Activated T-helper 9 cell treated with anti-CD3 and anti-CD28 coated beads, Interleukin-2, amount 50 U/mL, for 16 hours (primary cell): ENCODE results near the gene KBTBD6.
"Not testable (repeated sequence)": the region's sequence is repeated elsewhere in the genome, so short reads cannot be mapped to it uniquely, and the experiment has no call there.

Experiments used
- DNase-seq: peaks from one replicate; pipeline ENCODE4 v3.0.0-alpha.2; 2020; ENCODE audit warnings: low read depth

Gene KBTBD6, protein sequence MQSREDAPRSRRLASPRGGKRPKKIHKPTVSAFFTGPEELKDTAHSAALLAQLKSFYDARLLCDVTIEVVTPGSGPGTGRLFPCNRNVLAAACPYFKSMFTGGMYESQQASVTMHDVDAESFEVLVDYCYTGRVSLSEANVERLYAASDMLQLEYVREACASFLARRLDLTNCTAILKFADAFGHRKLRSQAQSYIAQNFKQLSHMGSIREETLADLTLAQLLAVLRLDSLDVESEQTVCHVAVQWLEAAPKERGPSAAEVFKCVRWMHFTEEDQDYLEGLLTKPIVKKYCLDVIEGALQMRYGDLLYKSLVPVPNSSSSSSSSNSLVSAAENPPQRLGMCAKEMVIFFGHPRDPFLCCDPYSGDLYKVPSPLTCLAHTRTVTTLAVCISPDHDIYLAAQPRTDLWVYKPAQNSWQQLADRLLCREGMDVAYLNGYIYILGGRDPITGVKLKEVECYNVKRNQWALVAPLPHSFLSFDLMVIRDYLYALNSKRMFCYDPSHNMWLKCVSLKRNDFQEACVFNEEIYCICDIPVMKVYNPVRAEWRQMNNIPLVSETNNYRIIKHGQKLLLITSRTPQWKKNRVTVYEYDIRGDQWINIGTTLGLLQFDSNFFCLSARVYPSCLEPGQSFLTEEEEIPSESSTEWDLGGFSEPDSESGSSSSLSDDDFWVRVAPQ

DNA sequence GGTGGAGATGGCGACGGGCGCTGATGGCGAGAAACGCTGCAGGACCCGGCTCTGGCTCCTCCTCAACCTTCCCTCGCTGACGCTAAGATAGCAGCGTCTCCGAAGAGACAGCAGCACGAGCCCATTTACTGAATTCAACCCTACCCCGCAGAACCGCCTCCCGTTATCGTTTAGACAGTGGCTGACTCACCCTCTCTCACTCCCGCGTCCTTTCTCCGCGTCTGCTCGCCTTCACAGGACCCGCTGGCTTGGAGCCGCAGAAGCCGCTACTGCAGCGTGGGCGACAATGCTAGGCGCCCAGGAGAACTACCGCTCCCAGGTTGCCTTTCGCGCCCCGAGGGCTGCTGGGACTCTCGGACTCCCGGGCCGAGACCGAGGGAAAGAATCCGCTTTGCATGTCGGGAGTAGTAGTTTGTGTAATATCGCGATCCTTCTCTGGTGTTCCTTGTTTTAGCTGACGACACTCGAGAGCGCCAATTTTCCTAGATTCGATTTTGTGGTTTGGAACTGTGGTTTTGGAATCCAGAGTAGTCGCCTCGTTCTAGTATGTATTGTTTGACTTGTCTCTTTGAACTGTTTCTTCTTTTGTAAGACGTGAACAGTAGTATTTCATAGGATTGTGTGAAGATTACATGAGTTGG, at the start of gene KBTBD6:
Gene KBTBD6 (minus strand): TSS at position 291 of the 641 bp plus-strand sequence. CDS start 291 bp downstream, outside the sequence.
- DNase-seq: peak; percentile 91

- no peak for DNase-seq
Observed at GRCh38 chr13:41182231-41182630, 49.6 kb upstream of the KBTBD6 start.

DNA sequence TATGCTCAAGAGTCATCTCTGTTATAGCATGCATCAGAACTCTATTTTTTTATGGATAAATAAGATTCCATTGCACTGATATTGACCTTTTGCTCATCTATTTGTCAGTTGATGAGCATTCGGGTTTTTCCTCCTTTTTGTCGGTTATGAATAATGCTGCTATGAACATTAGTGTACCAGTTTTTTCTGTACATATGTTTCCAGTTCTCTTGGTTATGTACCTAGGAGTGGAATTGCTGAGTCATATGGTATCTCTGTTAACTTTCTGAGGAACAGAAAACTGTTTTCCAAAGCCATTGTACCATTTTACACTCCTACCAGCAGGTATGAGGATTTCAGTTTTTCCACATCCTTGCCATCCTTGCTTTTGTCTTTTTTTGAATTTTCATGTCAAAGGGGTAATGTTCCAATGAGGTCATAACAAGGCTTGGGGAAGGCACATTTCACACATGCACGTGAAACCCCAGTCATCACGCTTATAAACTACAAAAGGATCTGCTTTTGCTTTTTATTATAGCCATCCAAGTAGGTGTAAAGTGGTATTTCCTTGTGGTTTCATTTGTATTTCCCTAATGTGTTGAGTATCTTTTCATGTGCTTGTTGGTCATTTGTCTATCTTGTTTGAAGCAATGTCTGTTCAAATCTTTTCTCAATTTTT, 47.1 kb upstream of the KBTBD6 start:
- no peak for DNase-seq

GRCh38 chr13:41178040-41178439, 45.4 kb upstream of the KBTBD6 start:
- no peak for DNase-seq

GRCh38 chr13:41177616-41178015, 45.0 kb upstream of the KBTBD6 start:
- no peak for DNase-seq

- not testable (repeated sequence) for DNase-seq
Observed at GRCh38 chr13:41175576-41175975, 43.0 kb upstream of the KBTBD6 start.

DNA sequence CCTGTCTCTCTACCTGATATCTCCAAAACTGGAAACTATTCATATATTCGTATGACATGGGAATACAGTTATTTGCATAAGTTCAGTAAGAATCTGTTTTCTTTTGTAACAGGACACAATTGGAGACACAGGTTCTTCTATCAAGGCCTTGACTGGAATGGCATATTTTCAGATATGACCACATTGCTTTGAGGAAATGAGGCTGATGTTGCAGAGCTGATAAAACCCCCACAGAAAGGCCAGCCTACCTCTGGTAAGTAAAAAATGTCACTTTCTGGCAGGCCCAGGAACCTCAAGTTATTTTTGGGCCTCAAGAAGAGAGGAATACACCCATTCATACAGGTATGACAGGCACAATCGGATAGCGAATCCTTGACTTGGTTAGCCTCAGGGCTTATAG, 29.5 kb upstream of the KBTBD6 start:
- no peak for DNase-seq

DNA sequence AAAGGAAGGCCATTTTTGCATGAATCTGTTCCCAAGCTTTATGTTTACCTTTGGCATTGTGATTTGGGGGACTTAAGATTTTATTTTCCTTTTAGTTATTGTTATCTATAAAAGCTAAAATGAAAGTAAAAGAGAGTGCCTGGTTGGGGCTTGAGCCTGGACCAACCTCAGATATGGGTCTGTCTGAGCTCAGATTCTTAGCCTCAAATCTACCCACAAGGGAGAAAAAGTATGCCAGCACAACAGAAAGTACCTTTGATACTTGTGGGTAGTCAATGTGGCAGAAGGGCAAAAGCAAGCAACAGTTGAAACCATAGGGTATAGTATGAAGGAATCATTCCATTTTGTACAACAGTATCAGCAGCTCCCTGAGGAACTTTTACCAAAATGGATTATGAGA, 26.6 kb upstream of the KBTBD6 start:
- DNase-seq: no peak

- no peak for DNase-seq
Observed at GRCh38 chr13:41157048-41157717, 24.6 kb upstream of the KBTBD6 start.

DNA sequence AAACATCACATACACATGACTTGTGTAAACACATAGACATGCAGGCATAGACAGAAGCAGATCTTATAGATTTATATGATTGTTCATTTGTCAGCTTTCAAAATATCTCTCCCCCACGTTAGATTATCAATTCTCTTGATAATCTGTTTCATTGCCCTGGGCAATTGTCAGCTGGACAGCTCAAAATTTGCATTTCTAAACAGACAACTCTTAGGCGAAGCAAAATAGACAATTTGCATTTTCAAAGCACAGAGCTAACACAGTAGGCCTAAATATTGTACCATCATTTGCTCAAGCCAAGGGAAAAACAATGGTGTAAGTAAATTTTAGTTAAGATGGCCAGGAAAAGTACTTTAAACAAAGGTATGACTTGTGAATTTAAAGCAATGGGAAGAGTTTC, 24.0 kb upstream of the KBTBD6 start:
- DNase-seq: no peak

- DNase-seq: no peak
Observed at GRCh38 chr13:41154042-41154441, 21.4 kb upstream of the KBTBD6 start.

DNA sequence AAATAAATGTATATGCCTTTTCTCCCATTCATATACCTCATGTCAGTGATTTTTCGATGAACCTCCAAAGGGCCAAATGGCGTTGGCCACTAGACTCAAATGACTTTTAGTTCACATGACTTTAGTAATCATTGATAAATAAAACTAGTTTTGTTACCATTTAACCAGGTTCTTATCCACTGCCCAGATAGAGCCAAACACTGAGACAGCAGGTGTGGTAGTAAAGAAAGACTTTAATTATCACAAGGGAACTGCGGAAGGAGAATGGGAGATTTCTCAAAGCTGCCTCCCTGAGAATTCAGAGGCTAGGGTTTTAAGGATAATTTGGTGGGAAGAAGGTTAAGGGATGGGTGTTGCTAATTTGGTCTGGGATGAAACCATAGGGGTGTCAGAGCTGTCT, 19.4 kb upstream of the KBTBD6 start:
- DNase-seq: no peak

DNA sequence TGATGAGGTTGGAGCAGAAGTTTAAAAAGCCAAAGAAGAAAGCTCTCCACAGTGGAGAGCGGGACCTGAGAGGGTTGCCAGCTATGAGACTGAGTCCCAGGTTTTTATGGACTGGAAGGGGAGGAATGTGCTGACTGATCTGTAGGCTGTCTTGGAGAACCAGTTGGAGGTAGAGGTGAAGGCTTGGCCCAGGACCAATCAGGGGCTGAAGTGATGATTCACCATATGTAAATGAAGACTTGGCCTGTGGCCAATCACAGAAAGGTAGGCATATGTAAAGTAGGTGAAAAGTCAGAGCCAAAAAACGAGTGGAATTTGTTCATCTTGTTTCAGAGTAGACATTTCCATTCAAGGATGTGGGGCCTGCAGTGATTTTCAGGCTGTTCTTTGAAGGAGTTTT, 17.5 kb upstream of the KBTBD6 start:
- DNase-seq: no peak

GRCh38 chr13:41148419-41149283, 16.0 kb upstream of the KBTBD6 start:
- DNase-seq: no peak

GRCh38 chr13:41145136-41145908, 12.7 kb upstream of the KBTBD6 start:
- no peak for DNase-seq

- no peak for DNase-seq
Observed at GRCh38 chr13:41144576-41144975, 12.0 kb upstream of the KBTBD6 start.

DNA sequence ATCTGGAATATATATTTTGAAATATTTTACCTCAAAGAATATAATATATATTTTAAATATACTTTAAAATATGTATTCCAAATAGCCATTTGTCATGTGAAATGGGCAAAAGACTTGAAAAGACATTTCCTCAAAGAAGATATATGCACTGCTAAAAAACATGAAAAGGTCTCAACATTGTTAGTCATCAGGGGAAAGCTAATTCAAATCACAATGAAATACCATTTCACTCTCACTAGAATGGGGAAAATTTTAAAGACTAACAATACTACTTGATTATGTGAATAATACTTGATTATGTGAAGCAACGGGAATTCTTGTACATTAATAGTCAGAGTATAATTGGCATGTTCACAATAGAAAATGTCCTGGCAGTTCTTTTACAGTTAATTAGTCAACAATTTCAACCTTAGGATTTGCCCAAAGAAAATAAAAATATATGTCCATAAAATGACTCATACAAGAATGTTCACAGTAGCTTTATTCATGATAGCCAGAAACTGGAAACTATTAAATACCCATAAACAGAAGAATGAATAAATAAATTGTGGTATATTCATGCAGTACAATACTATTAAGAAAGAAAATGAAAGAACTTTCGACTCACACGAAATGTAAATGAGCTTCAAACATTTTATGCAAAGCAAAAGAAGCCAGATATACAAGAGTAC, 6.8 kb upstream of the KBTBD6 start:
- no peak for DNase-seq

DNA sequence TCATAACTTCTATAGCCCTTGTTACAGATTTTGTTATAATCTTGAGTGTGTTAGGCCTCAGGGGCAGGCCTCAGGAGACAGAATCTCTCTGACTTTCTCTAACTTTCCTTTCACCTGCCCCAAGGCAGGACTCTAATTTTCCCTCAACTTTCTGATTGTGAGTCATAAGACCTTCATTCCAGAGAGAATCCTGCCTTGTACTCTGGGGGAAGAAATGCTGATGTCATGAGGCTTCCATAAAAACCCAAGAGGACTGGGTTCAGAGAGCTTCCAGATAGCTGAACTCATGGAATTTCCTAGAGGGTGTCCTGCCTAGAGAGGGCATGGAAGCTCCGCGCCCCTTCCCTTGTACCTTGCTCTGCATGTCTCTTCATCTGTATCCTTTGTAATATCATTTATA, 5.3 kb upstream of the KBTBD6 start:
- no peak for DNase-seq

DNA sequence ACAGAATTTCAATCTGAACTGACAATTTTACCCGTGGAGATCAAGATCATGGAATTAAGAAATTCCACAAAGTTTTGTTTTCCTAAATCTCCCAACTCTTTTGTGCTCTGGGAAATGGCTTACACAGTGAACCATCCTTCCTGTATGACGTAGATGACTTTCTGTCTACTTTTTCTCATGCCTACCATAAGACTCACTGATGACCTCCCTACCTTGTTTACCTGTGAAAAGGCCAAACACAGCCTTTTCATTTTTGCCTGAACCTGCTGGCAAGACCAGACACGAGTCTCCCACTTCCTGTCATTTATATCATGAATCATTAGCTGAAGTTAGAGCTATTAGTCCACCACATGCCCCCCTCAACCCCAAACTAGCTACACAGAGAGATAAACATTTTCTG, 4.6 kb upstream of the KBTBD6 start:
- DNase-seq: no peak
